Measurements from ENCODE around the gene FBN2. TPM values are rescaled to one million over a fixed set of nuclear protein-coding genes. Genes with fewer than 3 reads are reported as not detected.
"Not testable (repeated sequence)": the region's sequence is repeated elsewhere in the genome, so short reads cannot be mapped to it uniquely, and the experiment has no call there.

FBN2 gene
- total RNA-seq, 1 experiment from 2014 or later = 4.7 TPM

- in situ Hi-C loops (cut with HindIII; ENCODE audit: low sequenced_read_pairs) = no loop called here
- no peak for DNase-seq (ENCODE audit: low spot score)
Observed at GRCh38 chr5:128340648-128341047, 197.4 kb downstream of the FBN2 start.

GRCh38 chr5:128339585-128339984, 198.5 kb downstream of the FBN2 start:
- in situ Hi-C loops (cut with HindIII; ENCODE audit: low sequenced_read_pairs) = no loop called here
- no peak for DNase-seq (ENCODE audit: low spot score)

GRCh38 chr5:128338649-128339048, 199.4 kb downstream of the FBN2 start:
- in situ Hi-C loops (cut with HindIII; ENCODE audit: low sequenced_read_pairs) = no loop called here
- DNase-seq (ENCODE audit: low spot score) = no peak

GRCh38 chr5:128335339-128335738, 202.7 kb downstream of the FBN2 start:
- in situ Hi-C loops (cut with HindIII; ENCODE audit: low sequenced_read_pairs) = no loop called here
- no peak for DNase-seq (ENCODE audit: low spot score)

GRCh38 chr5:128334010-128334716, 203.9 kb downstream of the FBN2 start:
- no peak for DNase-seq (ENCODE audit: low spot score)
- in situ Hi-C loops (cut with HindIII; ENCODE audit: low sequenced_read_pairs) = no loop called here

- no peak for DNase-seq (ENCODE audit: low spot score)
- in situ Hi-C loops (cut with HindIII; ENCODE audit: low sequenced_read_pairs) = no loop called here
Observed at GRCh38 chr5:128331261-128331660, 206.8 kb downstream of the FBN2 start.

- DNase-seq (ENCODE audit: low spot score) = no peak
- in situ Hi-C loops (cut with HindIII; ENCODE audit: low sequenced_read_pairs) = no loop called here
Observed at GRCh38 chr5:128329386-128329939, 208.6 kb downstream of the FBN2 start.

GRCh38 chr5:128328446-128328845, 209.6 kb downstream of the FBN2 start:
- in situ Hi-C loops (cut with HindIII; ENCODE audit: low sequenced_read_pairs) = no loop called here

GRCh38 chr5:128328007-128328406, 210.0 kb downstream of the FBN2 start:
- in situ Hi-C loops (cut with HindIII; ENCODE audit: low sequenced_read_pairs) = no loop called here
- no peak for DNase-seq (ENCODE audit: low spot score)

More at GRCh38 chr5:128328446-128328845, 209.6 kb downstream of the FBN2 start:
- DNase-seq (ENCODE audit: low spot score) = no peak

- DNase-seq (ENCODE audit: low spot score); in situ Hi-C loops (cut with HindIII; ENCODE audit: low sequenced_read_pairs): not testable (repeated sequence)
Observed at GRCh38 chr5:128321418-128321817, 216.6 kb downstream of the FBN2 start.

- in situ Hi-C loops (cut with HindIII; ENCODE audit: low sequenced_read_pairs) = no loop called here
- no peak for DNase-seq (ENCODE audit: low spot score)
Observed at GRCh38 chr5:128318691-128319090, 219.4 kb downstream of the FBN2 start.

- in situ Hi-C loops (cut with HindIII; ENCODE audit: low sequenced_read_pairs) = no loop called here
- no peak for DNase-seq (ENCODE audit: low spot score)
Observed at GRCh38 chr5:128317481-128317880, 220.6 kb downstream of the FBN2 start.

GRCh38 chr5:128315671-128316070, 222.4 kb downstream of the FBN2 start:
- no peak for DNase-seq (ENCODE audit: low spot score)
- in situ Hi-C loops (cut with HindIII; ENCODE audit: low sequenced_read_pairs) = no loop called here

GRCh38 chr5:128305341-128305740, 232.7 kb downstream of the FBN2 start:
- in situ Hi-C loops (cut with HindIII; ENCODE audit: low sequenced_read_pairs) = no loop called here

GRCh38 chr5:128304791-128305190, 233.3 kb downstream of the FBN2 start:
- no peak for DNase-seq (ENCODE audit: low spot score)
- in situ Hi-C loops (cut with HindIII; ENCODE audit: low sequenced_read_pairs) = no loop called here

More at GRCh38 chr5:128305341-128305740, 232.7 kb downstream of the FBN2 start:
- no peak for DNase-seq (ENCODE audit: low spot score)

GRCh38 chr5:128304088-128304487, 234.0 kb downstream of the FBN2 start:
- in situ Hi-C loops (cut with HindIII; ENCODE audit: low sequenced_read_pairs) = no loop called here
- DNase-seq (ENCODE audit: low spot score) = no peak

GRCh38 chr5:128303593-128303992, 234.5 kb downstream of the FBN2 start:
- no peak for DNase-seq (ENCODE audit: low spot score)
- in situ Hi-C loops (cut with HindIII; ENCODE audit: low sequenced_read_pairs) = no loop called here

- no peak for DNase-seq (ENCODE audit: low spot score)
- in situ Hi-C loops (cut with HindIII; ENCODE audit: low sequenced_read_pairs) = no loop called here
Observed at GRCh38 chr5:128300181-128300580, 237.9 kb downstream of the FBN2 start.

GRCh38 chr5:128290152-128290858, 247.7 kb downstream of the FBN2 start:
- DNase-seq (ENCODE audit: low spot score) = no peak
- in situ Hi-C loops (cut with HindIII; ENCODE audit: low sequenced_read_pairs) = no loop called here

- DNase-seq (ENCODE audit: low spot score) = no peak
- in situ Hi-C loops (cut with HindIII; ENCODE audit: low sequenced_read_pairs) = no loop called here
Observed at GRCh38 chr5:128287740-128288139, 250.3 kb downstream of the FBN2 start.
